ENCODE results near the gene EMID1. TPM values are rescaled to one million over a fixed set of nuclear protein-coding genes. Genes with fewer than 3 reads are reported as not detected.
"Not testable (repeated sequence)": the region's sequence is repeated elsewhere in the genome, so short reads cannot be mapped to it uniquely, and the experiment has no call there.

Gene EMID1
- total RNA-seq, 3 donors from 2014 or later = 0.20 to 0.22 TPM; not detected in 1

GRCh38 chr22:29212743-29213142 lies 7.0 kb downstream of the EMID1 start:
- H3K9me3 Mint-ChIP-seq = no peaks in the 10 kb centered on the region
- no peaks in the 10 kb centered on the region for H3K36me3 Mint-ChIP-seq (ENCODE audit: insufficient read depth)
- ATAC-seq (no peak), DNase-seq (no peak)
- no peak overlapping the region for H3K4me3 Mint-ChIP-seq
- no peaks in the 10 kb centered on the region for H3K4me1 Mint-ChIP-seq (ENCODE audit: low read depth)
- peaks cover 3% of the 10 kb centered on the region for H3K27me3 Mint-ChIP-seq (ENCODE audit: low read depth)

DNA sequence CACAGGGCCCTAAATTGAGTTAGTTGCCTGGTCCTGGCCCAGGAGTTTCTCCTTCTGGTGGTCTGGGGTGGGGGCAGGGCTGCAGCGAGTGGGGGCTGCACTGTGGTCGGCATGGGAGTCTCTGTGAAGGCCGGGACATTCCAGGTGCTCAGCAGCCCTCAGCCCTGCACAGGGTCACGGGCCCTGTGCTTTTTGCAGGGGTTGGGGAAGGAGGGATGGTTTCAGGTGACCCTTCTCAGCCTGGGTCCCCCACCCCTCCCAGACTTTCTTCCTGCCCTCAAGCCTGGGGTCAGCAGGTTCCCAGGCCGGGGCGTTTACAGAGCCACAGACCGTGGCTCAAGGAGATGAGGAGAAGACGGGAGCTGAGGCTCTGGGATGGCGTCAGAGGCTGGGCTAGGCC lies 7.8 kb downstream of the EMID1 start:
- H3K9me3 Mint-ChIP-seq = no peaks in the 10 kb centered on the region
- no peak for DNase-seq
- H3K4me1 Mint-ChIP-seq (ENCODE audit: low read depth) = no peaks in the 10 kb centered on the region
- H3K27me3 Mint-ChIP-seq (ENCODE audit: low read depth) = peaks cover 3% of the 10 kb centered on the region
- no peak for ATAC-seq
- no peak overlapping the region for H3K4me3 Mint-ChIP-seq
- H3K36me3 Mint-ChIP-seq (ENCODE audit: insufficient read depth) = no peaks in the 10 kb centered on the region

- Mint-ChIP-seq H3K36me3 (ENCODE audit: insufficient read depth) (no peaks in the 10 kb centered on the region), H3K9me3 (no peaks in the 10 kb centered on the region)
- no peak for ATAC-seq
Measured at GRCh38 chr22:29214232-29214631, 8.5 kb downstream of the EMID1 start.

GRCh38 chr22:29215012-29215860 lies 9.5 kb downstream of the EMID1 start:
- Mint-ChIP-seq H3K4me1 (ENCODE audit: low read depth) (no peaks in the 10 kb centered on the region), H3K9me3 (no peaks in the 10 kb centered on the region), H3K36me3 (ENCODE audit: insufficient read depth) (no peaks in the 10 kb centered on the region), H3K4me3 (no peak overlapping the region), H3K27me3 (ENCODE audit: low read depth) (peaks cover 4% of the 10 kb centered on the region)
- DNase-seq (no peak), ATAC-seq (no peak)

More at GRCh38 chr22:29214232-29214631, 8.5 kb downstream of the EMID1 start:
- Mint-ChIP-seq H3K27me3 (ENCODE audit: low read depth) (peaks cover 3% of the 10 kb centered on the region), H3K4me3 (no peak overlapping the region), H3K4me1 (ENCODE audit: low read depth) (no peaks in the 10 kb centered on the region)
- DNase-seq = no peak

GRCh38 chr22:29216011-29216872 lies 10.5 kb downstream of the EMID1 start:
- Mint-ChIP-seq H3K36me3 (ENCODE audit: insufficient read depth) (no peaks in the 10 kb centered on the region), H3K4me3 (no peak overlapping the region), H3K9me3 (no peaks in the 10 kb centered on the region), H3K27me3 (ENCODE audit: low read depth) (peaks cover 4% of the 10 kb centered on the region), H3K4me1 (ENCODE audit: low read depth) (no peaks in the 10 kb centered on the region)
- DNase-seq = no peak
- no peak for ATAC-seq

DNA sequence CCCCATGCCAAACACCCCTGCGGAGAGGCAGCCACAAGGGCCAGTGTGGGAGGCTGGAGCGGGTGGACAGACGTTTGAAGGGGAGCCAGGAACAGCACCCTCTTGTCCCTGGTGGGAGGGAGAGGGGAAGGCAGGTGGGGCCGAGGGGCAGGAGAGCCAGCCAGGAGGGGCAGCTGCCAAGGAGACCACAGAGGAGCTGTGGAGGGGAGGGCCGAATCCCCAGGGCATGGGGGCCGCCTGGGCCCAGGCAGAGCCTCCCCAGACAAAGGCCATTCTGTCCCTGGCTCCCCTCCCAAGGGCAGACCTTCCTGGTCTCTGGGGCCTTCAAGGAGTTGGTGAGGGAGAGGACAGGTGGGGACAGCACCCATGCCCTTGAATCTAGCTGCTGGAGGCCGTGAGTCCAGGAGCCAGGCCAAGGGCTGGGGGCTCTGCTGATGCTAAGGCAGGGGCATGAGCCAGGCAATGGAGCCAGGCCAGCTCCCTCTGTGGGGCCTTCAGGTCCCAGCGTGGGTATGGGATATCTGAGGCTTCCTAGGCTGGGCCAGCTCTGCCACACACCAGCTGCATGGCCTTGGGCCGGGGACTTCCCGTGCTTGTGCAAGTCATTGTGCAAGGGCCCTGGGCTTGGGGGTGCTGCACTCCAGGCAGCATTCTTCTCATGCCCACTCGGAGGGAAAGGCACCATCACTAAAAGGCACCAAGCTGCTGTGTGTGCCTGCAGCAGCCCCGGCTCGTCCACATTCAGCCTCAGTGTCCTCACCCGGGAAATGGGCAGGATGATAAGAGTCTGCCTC lies 11.4 kb downstream of the EMID1 start:
- ATAC-seq = no peak
- Mint-ChIP-seq H3K4me1 (ENCODE audit: low read depth) (no peaks in the 10 kb centered on the region), H3K9me3 (no peaks in the 10 kb centered on the region), H3K27me3 (ENCODE audit: low read depth) (peaks cover 4% of the 10 kb centered on the region), H3K36me3 (ENCODE audit: insufficient read depth) (no peaks in the 10 kb centered on the region), H3K4me3 (no peak overlapping the region)
- DNase-seq = no peak

GRCh38 chr22:29217827-29218757 lies 12.4 kb downstream of the EMID1 start:
- Mint-ChIP-seq H3K4me3 (no peak overlapping the region), H3K4me1 (ENCODE audit: low read depth) (no peaks in the 10 kb centered on the region), H3K9me3 (no peaks in the 10 kb centered on the region), H3K36me3 (ENCODE audit: insufficient read depth) (no peaks in the 10 kb centered on the region), H3K27me3 (ENCODE audit: low read depth) (peaks cover 4% of the 10 kb centered on the region)
- no peak for DNase-seq
- ATAC-seq = no peak

DNA sequence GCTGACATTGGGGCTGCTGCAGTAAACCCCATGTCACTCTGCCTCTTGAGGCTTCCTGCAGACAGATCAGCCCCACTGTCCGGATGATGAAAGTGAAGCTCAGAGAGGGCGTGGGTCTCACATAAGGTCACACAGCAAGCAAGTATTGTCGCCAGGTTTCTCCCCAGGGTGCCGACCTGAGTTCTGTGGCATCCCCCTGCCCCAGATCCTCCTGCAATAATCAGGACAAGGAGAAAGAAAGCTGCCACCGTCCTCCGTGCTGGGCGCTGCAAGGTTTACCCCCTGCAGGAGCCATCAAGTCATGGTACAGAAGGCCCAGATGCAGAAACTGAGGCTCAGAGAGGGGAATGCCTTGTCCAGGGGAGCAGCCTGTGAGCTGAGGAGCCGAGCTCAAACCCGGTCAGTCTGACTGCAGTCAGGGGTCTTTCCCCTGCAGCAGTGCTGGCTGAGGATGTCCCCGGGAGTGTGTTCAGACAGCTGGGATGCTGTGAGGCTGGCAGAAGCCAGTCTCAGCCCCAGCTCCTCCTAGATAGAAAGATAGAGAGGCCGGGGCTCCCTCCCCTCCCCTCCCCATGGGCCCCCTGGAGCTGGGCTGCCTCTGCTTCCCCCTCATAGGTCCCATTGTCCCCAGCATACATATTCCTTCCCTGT lies 13.2 kb downstream of the EMID1 start:
- no peaks in the 10 kb centered on the region for H3K9me3 Mint-ChIP-seq
- no peak overlapping the region for H3K4me3 Mint-ChIP-seq
- H3K27me3 Mint-ChIP-seq (ENCODE audit: low read depth) = peaks cover 4% of the 10 kb centered on the region
- no peak for DNase-seq
- no peak for ATAC-seq
- no peaks in the 10 kb centered on the region for H3K4me1 Mint-ChIP-seq (ENCODE audit: low read depth)
- H3K36me3 Mint-ChIP-seq (ENCODE audit: insufficient read depth) = no peaks in the 10 kb centered on the region

DNA sequence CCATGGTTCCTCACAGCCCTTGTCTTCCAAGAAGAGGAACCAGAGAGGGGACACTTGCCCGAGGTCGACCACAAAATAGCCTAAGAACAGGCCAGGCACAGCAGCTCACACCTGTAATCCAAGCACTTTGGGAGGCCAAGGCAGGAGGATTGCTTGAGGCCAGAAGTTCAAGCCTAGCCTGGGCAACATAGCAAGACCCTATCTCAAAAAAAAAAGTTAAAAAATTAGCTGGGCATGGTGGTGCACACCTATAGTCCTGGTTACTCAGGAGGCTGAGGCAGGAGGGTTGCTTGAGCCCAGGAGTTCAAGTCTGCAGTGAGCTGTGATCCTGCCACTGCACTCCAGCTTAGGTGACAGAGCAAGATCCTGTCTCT lies 13.7 kb downstream of the EMID1 start:
- not testable (repeated sequence) for H3K36me3 Mint-ChIP-seq (ENCODE audit: insufficient read depth); H3K27me3 Mint-ChIP-seq (ENCODE audit: low read depth); H3K4me3 Mint-ChIP-seq; DNase-seq; H3K4me1 Mint-ChIP-seq (ENCODE audit: low read depth); H3K9me3 Mint-ChIP-seq; ATAC-seq

- H3K4me1 Mint-ChIP-seq (ENCODE audit: low read depth) = no peaks in the 10 kb centered on the region
- no peaks in the 10 kb centered on the region for H3K9me3 Mint-ChIP-seq
- DNase-seq (no peak), ATAC-seq (no peak)
- no peak overlapping the region for H3K4me3 Mint-ChIP-seq
- no peaks in the 10 kb centered on the region for H3K36me3 Mint-ChIP-seq (ENCODE audit: insufficient read depth)
- peaks cover 1% of the 10 kb centered on the region for H3K27me3 Mint-ChIP-seq (ENCODE audit: low read depth)
Measured at GRCh38 chr22:29219881-29220670, 14.4 kb downstream of the EMID1 start.

- Mint-ChIP-seq H3K4me3 (no peak overlapping the region), H3K36me3 (ENCODE audit: insufficient read depth) (no peaks in the 10 kb centered on the region), H3K4me1 (ENCODE audit: low read depth) (no peaks in the 10 kb centered on the region), H3K9me3 (no peaks in the 10 kb centered on the region), H3K27me3 (ENCODE audit: low read depth) (peaks cover 3% of the 10 kb centered on the region)
- DNase-seq = no peak
- ATAC-seq = no peak
Measured at GRCh38 chr22:29224121-29224858, 18.6 kb downstream of the EMID1 start.

GRCh38 chr22:29224859-29225410 lies 19.2 kb downstream of the EMID1 start:
- DNase-seq = no peak
- no peak overlapping the region for H3K4me3 Mint-ChIP-seq
- no peak for ATAC-seq
- H3K4me1 Mint-ChIP-seq (ENCODE audit: low read depth) = no peaks in the 10 kb centered on the region
- no peaks in the 10 kb centered on the region for H3K9me3 Mint-ChIP-seq
- no peaks in the 10 kb centered on the region for H3K36me3 Mint-ChIP-seq (ENCODE audit: insufficient read depth)
- peaks cover 3% of the 10 kb centered on the region for H3K27me3 Mint-ChIP-seq (ENCODE audit: low read depth)

Measured in activated T-cell treated with anti-CD3 and anti-CD28 coated beads, Interleukin-2, amount 50 U/mL, for 4 hours (primary cell).